HepG2 (cell line): ENCODE measurements around the gene SNRNP25. TPM values are rescaled to one million over a fixed set of nuclear protein-coding genes. Genes with fewer than 3 reads are reported as not detected.

Experiments used
- CBFB ChIP-seq: sonication (generic); formaldehyde crosslinking; IDR thresholded peaks from 2 replicates; pipeline ENCODE4 v1.4.0; 2020; ENCODE audit warnings: missing genetic modification reagents
- CENPX ChIP-seq: sonication (generic); formaldehyde crosslinking; IDR thresholded peaks from 2 replicates; pipeline ENCODE4 v1.9.0; 2021; ENCODE audit warnings: mild to moderate bottlenecking, missing genetic modification reagents, moderate library complexity
- FOSL1 ChIP-seq: sonication (generic); formaldehyde crosslinking; IDR thresholded peaks from 2 replicates; pipeline ENCODE4 v1.9.0; 2021; ENCODE audit warnings: missing genetic modification reagents, borderline replicate concordance
- HOXD1 ChIP-seq: sonication (generic); formaldehyde crosslinking; IDR thresholded peaks from 2 replicates; pipeline ENCODE4 v1.5.0; 2020; ENCODE audit warnings: missing genetic modification reagents
- JDP2 ChIP-seq: sonication (generic); formaldehyde crosslinking; IDR thresholded peaks from 2 replicates; pipeline ENCODE4 v1.8.1; 2022; ENCODE audit warnings: missing genetic modification reagents, borderline replicate concordance
- KDM3A ChIP-seq: IDR thresholded peaks from 2 replicates; pipeline ENCODE4 v1.6.1; 2018; ENCODE audit warnings: low read depth, missing compliant biosample characterization
- MAX ChIP-seq: IDR thresholded peaks from 2 replicates; pipeline ENCODE4 v1.6.1; 2012; ENCODE audit warnings: inconsistent platforms
- MXI1 ChIP-seq: IDR thresholded peaks from 3 replicates; pipeline ENCODE4 v1.6.1; 2012; ENCODE audit warnings: low read depth, low read length, inconsistent platforms, borderline replicate concordance
- NFYB ChIP-seq: sonication (generic); formaldehyde crosslinking; IDR thresholded peaks from 2 replicates; pipeline ENCODE4 v1.4.0; 2020; ENCODE audit warnings: missing genetic modification reagents
- PLRG1 ChIP-seq: fragments of 450-650 bp; conservative IDR thresholded peaks from 2 replicates; pipeline ENCODE4 v1.6.1; 2016
- PRDM10 ChIP-seq: sonication (generic); formaldehyde crosslinking; IDR thresholded peaks from 2 replicates; pipeline ENCODE4 v1.4.0; 2020; ENCODE audit warnings: low read depth, missing genetic modification reagents
- TRIM24 ChIP-seq: sonication (generic); formaldehyde crosslinking; IDR thresholded peaks from 2 replicates; pipeline ENCODE4 v1.8.0; 2022; ENCODE audit warnings: mild to moderate bottlenecking, missing genetic modification reagents
- ZFP62 ChIP-seq: sonication (generic); formaldehyde crosslinking; IDR thresholded peaks from 2 replicates; pipeline ENCODE4 v1.4.0; 2020; ENCODE audit warnings: missing genetic modification reagents
- ZFP91 ChIP-seq: sonication (generic); formaldehyde crosslinking; IDR thresholded peaks from 2 replicates; pipeline ENCODE4 v1.9.0; 2022; ENCODE audit warnings: missing genetic modification reagents, mild to moderate bottlenecking, borderline replicate concordance
- ZFY ChIP-seq: sonication (generic); formaldehyde crosslinking; IDR thresholded peaks from 2 replicates; pipeline ENCODE4 v1.4.0; 2020; ENCODE audit warnings: missing genetic modification reagents
- ZNF292 ChIP-seq: sonication (generic); formaldehyde crosslinking; IDR thresholded peaks from 2 replicates; pipeline ENCODE4 v1.8.1; 2022; ENCODE audit warnings: mild to moderate bottlenecking, low read depth, missing genetic modification reagents, borderline replicate concordance
- ZNF329 ChIP-seq: sonication (generic); formaldehyde crosslinking; IDR thresholded peaks from 2 replicates; pipeline ENCODE4 v1.9.0; 2021; ENCODE audit warnings: low read depth, mild to moderate bottlenecking, missing genetic modification reagents
- ZNF562 ChIP-seq: sonication (generic); formaldehyde crosslinking; IDR thresholded peaks from 2 replicates; pipeline ENCODE4 v1.8.0; 2022; ENCODE audit warnings: missing genetic modification reagents, borderline replicate concordance
- ZNF674 ChIP-seq: sonication (generic); formaldehyde crosslinking; IDR thresholded peaks from 2 replicates; pipeline ENCODE4 v1.5.0; 2020; ENCODE audit warnings: low read depth, mild to moderate bottlenecking, missing genetic modification reagents
- polyA plus RNA-seq, 8 experiments: library from polyadenylated mRNA; depleted of rRNA in 3 of 8; stranded (reverse) in 7 of 8; unstranded in 1 of 8; fragments of >200 nt; fragmentation: Illumina TruSeq in 4 of 8; extraction: Trizol in 4 of 8; gene quantifications; 2 replicates each; pipeline versions ENCODE4 v1.2.1 to v1.2.3, GENCODE V29; 2011 to 2016; ENCODE audit warnings: low read depth in 4 of 8, missing spikeins in 1 of 8, mixed read lengths in 1 of 8; ENCODE audit not compliant: insufficient read depth in 1 of 8
- total RNA-seq, 5 experiments: library from RNA; depleted of rRNA; stranded (reverse); fragments of >200 nt; fragmentation: Illumina TruSeq; extraction: Trizol; gene quantifications; 2 replicates each; pipeline ENCODE4 v1.2.3, GENCODE V29; 2016; ENCODE audit warnings: low read depth in 1 of 5
- TF ChIP-seq, protein P1 (sequence below), 2 experiments: sonication (generic) in 1 of 2; formaldehyde crosslinking in 1 of 2; IDR thresholded peaks; 2 replicates each; pipeline versions ENCODE4 v1.5.1 to v1.6.1; 2011 to 2020; ENCODE audit warnings: borderline replicate concordance in 1 of 2, low read depth in 1 of 2, low read length in 1 of 2, mild to moderate bottlenecking in 1 of 2, missing genetic modification reagents in 1 of 2, moderate library complexity in 1 of 2

The SNRNP25 gene
- total and polyA plus RNA-seq, 2 of the 13 experiments (the other 11 are each of a cell fraction or from before 2014, with no cell fraction given), result 34.1 to 97.4 TPM

GRCh38 chr16:76535-77272, 23.1 kb downstream of the SNRNP25 start (continued):
- TF ChIP-seq MXI1 (peak; percentile 17; the same call in 1 of the 3 replicates), ZFY (no peak), ZNF329 (CRISPR knock-in tag) (no peak), ZNF562 (CRISPR knock-in tag) (no peak), MAX (0 out of 2 replicates have a peak, but pooled peaks have one; percentile 12), FOSL1 (CRISPR knock-in tag) (no peak), TRIM24 (CRISPR knock-in tag) (no peak), PRDM10 (CRISPR knock-in tag) (no peak), NFYB (no peak), ZNF674 (no peak), CENPX (CRISPR knock-in tag) (no peak), HOXD1 (CRISPR knock-in tag) (no peak), KDM3A (no peak), ZFP91 (CRISPR knock-in tag) (no peak), ZNF292 (no peak), JDP2 (CRISPR knock-in tag) (no peak), PLRG1 (no peak), CBFB (CRISPR knock-in tag) (no peak), ZFP62 (no peak)
- TF ChIP-seq, protein P1, sequence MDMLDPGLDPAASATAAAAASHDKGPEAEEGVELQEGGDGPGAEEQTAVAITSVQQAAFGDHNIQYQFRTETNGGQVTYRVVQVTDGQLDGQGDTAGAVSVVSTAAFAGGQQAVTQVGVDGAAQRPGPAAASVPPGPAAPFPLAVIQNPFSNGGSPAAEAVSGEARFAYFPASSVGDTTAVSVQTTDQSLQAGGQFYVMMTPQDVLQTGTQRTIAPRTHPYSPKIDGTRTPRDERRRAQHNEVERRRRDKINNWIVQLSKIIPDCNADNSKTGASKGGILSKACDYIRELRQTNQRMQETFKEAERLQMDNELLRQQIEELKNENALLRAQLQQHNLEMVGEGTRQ (IDR thresholded peaks at IDR 0.05; ENCODE audit: low read depth, low read length), result no peak
- TF ChIP-seq, protein P1 (CRISPR knock-in tag; IDR thresholded peaks at IDR 0.05; ENCODE audit: borderline replicate concordance), result no peak
